Measurements from ENCODE around the gene PLD1. TPM values are rescaled to one million over a fixed set of nuclear protein-coding genes. Genes with fewer than 3 reads are reported as not detected.

The PLD1 gene
- total RNA-seq, 6 experiments from 2014 or later, result 13.3 to 29.9 (median 18.5) TPM

GRCh38 chr3:171732756-171733155 is 77.5 kb downstream of the PLD1 start:
- Histone ChIP-seq H3K9me3 (no peaks in the 10 kb centered on the region), H3K36me3 (no peaks in the 10 kb centered on the region), H3K27ac (no peak overlapping the region), H3K4me3 (no peak overlapping the region), H3K4me1 (peaks cover 0 to 3% (median 0%) of the 10 kb centered on the region in 4 donors), H3K27me3 (no peaks in the 10 kb centered on the region)
- 97% methylated on average over 3 of the region's 3 CpGs for WGBS (ENCODE audit: insufficient coverage, low coverage, low lambda C conversion rate, missing lambda C conversion rate)
- no peak for ATAC-seq
- intact Hi-C loops (cut with DNase I), result no loop called here
- DNase-seq, result no peak
- no peak for TF ChIP-seq CTCF (IDR thresholded peaks at IDR 0.05)
- TF ChIP-seq POLR2A (IDR thresholded peaks at IDR 0.05), result no peak

GRCh38 chr3:171731691-171732090 is 78.6 kb downstream of the PLD1 start:
- ATAC-seq, result no peak
- no peaks in the 10 kb centered on the region for H3K9me3 ChIP-seq
- TF ChIP-seq POLR2A (IDR thresholded peaks at IDR 0.05) (no peak), CTCF (IDR thresholded peaks at IDR 0.05) (no peak)
- H3K27ac ChIP-seq, result no peak overlapping the region
- peaks cover 0 to 3% (median 0%) of the 10 kb centered on the region in 4 donors for H3K4me1 ChIP-seq
- no peaks in the 10 kb centered on the region for H3K36me3 ChIP-seq
- DNase-seq, result no peak
- no peak overlapping the region for H3K4me3 ChIP-seq
- 84% methylated on average over 4 of the region's 4 CpGs for WGBS (ENCODE audit: insufficient coverage, low coverage, low lambda C conversion rate, missing lambda C conversion rate)
- H3K27me3 ChIP-seq, result no peaks in the 10 kb centered on the region
- intact Hi-C loops (cut with DNase I), result no loop called here

DNA sequence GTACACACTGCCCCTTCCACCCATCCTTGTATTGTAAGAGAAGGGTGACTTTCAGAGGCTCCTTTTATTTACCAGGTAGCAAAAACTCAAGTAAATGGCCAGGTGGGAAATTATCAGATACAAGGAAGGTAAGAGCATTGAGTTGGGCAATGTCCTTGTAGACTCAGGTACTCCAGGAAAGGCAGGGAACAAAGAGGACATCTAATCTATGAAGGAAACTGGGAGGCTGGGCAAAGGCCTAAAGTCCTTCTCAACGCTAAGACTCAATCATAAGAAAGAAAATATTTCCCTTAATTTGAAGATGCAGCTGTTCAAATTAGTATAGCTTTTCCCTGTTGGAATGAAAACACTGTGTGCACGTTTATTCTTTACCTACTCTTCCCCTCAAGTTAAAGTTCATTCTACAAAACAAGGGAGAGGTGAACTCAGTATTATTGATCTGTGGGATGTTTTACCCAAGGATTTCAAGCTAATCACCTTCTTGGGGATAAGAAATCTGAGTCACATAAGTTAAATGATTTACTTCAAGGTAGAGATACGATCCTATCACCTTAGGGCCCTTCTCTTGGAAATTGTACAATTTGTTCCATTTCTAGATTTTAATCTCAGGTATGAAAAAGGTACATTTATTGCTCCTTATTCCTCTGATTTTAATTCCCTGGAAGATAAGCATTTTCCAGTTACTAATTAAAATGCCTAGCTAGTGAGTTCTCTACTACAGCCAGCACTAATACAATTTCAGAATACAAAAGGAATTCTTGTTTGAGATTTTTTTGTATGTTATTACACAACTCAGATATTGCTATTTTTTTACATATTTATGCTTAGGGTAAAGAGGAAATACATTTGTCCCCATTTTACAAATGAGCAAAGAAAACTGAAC is 80.6 kb downstream of the PLD1 start:
- Histone ChIP-seq H3K9me3 (no peaks in the 10 kb centered on the region), H3K4me3 (no peak overlapping the region), H3K36me3 (peaks cover 0 to 13% (median 2%) of the 10 kb centered on the region in 4 donors), H3K27me3 (no peaks in the 10 kb centered on the region), H3K4me1 (no peaks in the 10 kb centered on the region), H3K27ac (no peak overlapping the region)
- intact Hi-C loops (cut with DNase I), result no loop called here
- DNase-seq (no peak), ATAC-seq (no peak)
- WGBS (ENCODE audit: insufficient coverage, low coverage, low lambda C conversion rate, missing lambda C conversion rate), result 76% methylated on average over 3 of the region's 3 CpGs
- no peak for TF ChIP-seq POLR2A (IDR thresholded peaks at IDR 0.05)
- no peak for TF ChIP-seq CTCF (IDR thresholded peaks at IDR 0.05)

DNA sequence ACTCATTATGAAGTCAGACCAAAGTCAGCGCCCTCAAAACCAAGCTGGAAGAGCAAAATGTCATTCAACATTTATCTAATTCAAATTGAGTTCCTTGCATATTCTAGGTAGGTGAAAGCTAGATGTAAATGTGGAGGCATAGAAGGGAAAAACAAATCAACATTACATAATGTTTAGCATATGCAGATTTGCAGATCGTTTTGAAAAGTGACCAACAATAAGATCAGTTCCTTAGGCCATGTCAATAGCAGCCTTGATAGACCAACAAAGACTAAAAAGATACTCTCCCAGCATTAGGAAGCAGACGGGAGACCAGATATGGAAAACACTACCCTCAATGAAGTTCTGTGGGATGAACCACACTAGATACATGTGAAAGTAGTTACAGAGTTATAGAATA is 83.0 kb downstream of the PLD1 start:
- H3K27me3 ChIP-seq, result no peaks in the 10 kb centered on the region

More for the DNA sequence above, 83.0 kb downstream of the PLD1 start:
- Histone ChIP-seq H3K4me3 (no peak overlapping the region), H3K36me3 (peaks cover 0 to 22% (median 4%) of the 10 kb centered on the region in 4 donors), H3K27ac (no peak overlapping the region), H3K4me1 (no peaks in the 10 kb centered on the region), H3K9me3 (no peaks in the 10 kb centered on the region)
- TF ChIP-seq CTCF (IDR thresholded peaks at IDR 0.05), result no peak
- intact Hi-C loops (cut with DNase I), result no loop called here
- 68% methylated on average over 3 of the region's 3 CpGs for WGBS (ENCODE audit: insufficient coverage, low coverage, low lambda C conversion rate, missing lambda C conversion rate)
- ATAC-seq (no peak), DNase-seq (no peak)

All from right lobe of liver (tissue), 6 donors.